HCT116 (cell line): ENCODE results near the gene CAMK2N1. TPM values are rescaled to one million over a fixed set of nuclear protein-coding genes. Genes with fewer than 3 reads are reported as not detected.

ENCODE experiments used
- ATAC-seq: fragments of 200-7000 bp; cut with Tn5 transposase; 2 replicates; pipeline ENCODE4 v1.9.1; 2020; ENCODE audit warnings: mild to moderate bottlenecking, moderate library complexity
- BruUV-seq: library from RNA; stranded (reverse); fragments of 400-500 nt; replicated peaks from 2 replicates; lab custom pipeline; 2021; lab: Mats Ljungman, UMichigan
- CTCF ChIA-PET: fragments of 300-600 bp; sonication (Branson Sonifier 250); formaldehyde crosslinking; loops from one replicate; lab custom pipeline; 2021; ENCODE audit warnings: antibody characterized with exemption; lab: Charles Lee
- POLR2A ChIA-PET: fragments of 300-600, 350-600 bp; sonication (Branson Sonifier 250); formaldehyde crosslinking; loops from one replicate; lab custom pipeline; 2021; ENCODE audit warnings: antibody characterized with exemption; lab: Charles Lee
- RAD21 ChIA-PET, 2 experiments: fragments of 300-600 bp; sonication (Branson Sonifier 250); formaldehyde crosslinking; loops; one replicate each; lab custom pipeline; 2023; ENCODE audit warnings: low total read pairs in 2 of 2; ENCODE audit not compliant: uncharacterized antibody in 2 of 2, unreplicated experiment in 2 of 2, low non-redundant PET in 1 of 2; lab: Charles Lee
- DNase-seq: peaks from one replicate; pipeline ENCODE4 v3.0.0-alpha.2; 2010; ENCODE audit warnings: low read depth, low spot score
- H2AFZ ChIP-seq: fragments of 200-600 bp; shearing (Covaris generic), sonication (generic); 2 replicates; pipeline ENCODE4 v1.6.1; 2017; ENCODE audit warnings: low read depth, mixed run types, mixed read lengths, antibody characterized with exemption, low read length; ENCODE audit not compliant: poor library complexity, severe bottlenecking
- H3K27ac ChIP-seq: 2 replicates; pipeline ENCODE4 v1.5.1; 2012; ENCODE audit warnings: low read depth, low read length
- H3K27me3 ChIP-seq: fragments of 200-600 bp; sonication (generic); 2 replicates; pipeline ENCODE4 v1.6.1; 2016; ENCODE audit warnings: mixed run types, low read length, mixed read lengths; ENCODE audit not compliant: insufficient read depth
- H3K36me3 ChIP-seq, 2 experiments: fragments of 200-500 bp in 1 of 2; fragments of 200-600 bp in 1 of 2; sonication (Bioruptor generic) in 1 of 2; sonication (generic) in 1 of 2; 2 replicates each; pipeline versions ENCODE4 v1.5.1 to v1.6.1; 2014 to 2016; ENCODE audit warnings: low read length in 2 of 2, inconsistent platforms in 1 of 2, mixed read lengths in 1 of 2, mixed run types in 1 of 2; ENCODE audit not compliant: insufficient read depth in 2 of 2, control insufficient read depth in 1 of 2
- H3K4me1 ChIP-seq, 2 experiments: fragments of 200-600 bp in 1 of 2; sonication (generic) in 1 of 2; 2 replicates each; pipeline versions ENCODE4 v1.5.1 to v1.6.1; 2012 to 2017; ENCODE audit warnings: low read length in 2 of 2, inconsistent platforms in 1 of 2, mild to moderate bottlenecking in 1 of 2, mixed read lengths in 1 of 2, mixed run types in 1 of 2, moderate library complexity in 1 of 2; ENCODE audit not compliant: insufficient read depth in 2 of 2, control insufficient read depth in 1 of 2
- H3K4me2 ChIP-seq: fragments of 200-600 bp; sonication (generic); 2 replicates; pipeline ENCODE4 v1.6.1; 2017; ENCODE audit warnings: mixed run types, low read length, mixed read lengths
- H3K4me3 ChIP-seq, 2 experiments: fragments of 200-600 bp in 1 of 2; sonication (generic) in 1 of 2; replicated peaks in 1 of 2; 2 replicates each; pipeline ENCODE4 v1.5.1; 2011 to 2016; ENCODE audit warnings: low read length in 2 of 2, control low read depth in 1 of 2, low read depth in 1 of 2, mild to moderate bottlenecking in 1 of 2, mixed read lengths in 1 of 2, mixed run types in 1 of 2
- H3K79me2 ChIP-seq: fragments of 200-600 bp; sonication (generic); 2 replicates; pipeline ENCODE4 v1.6.1; 2017; ENCODE audit warnings: mild to moderate bottlenecking, mixed run types, low read length, moderate library complexity, mixed read lengths; ENCODE audit not compliant: insufficient read depth
- H3K9ac ChIP-seq: fragments of 200-600 bp; sonication (generic); 2 replicates; pipeline ENCODE4 v1.6.1; 2016; ENCODE audit warnings: low read length, mixed read lengths
- H3K9me2 ChIP-seq: fragments of 200-600 bp; sonication (generic), shearing (Covaris generic); 2 replicates; pipeline ENCODE4 v1.6.1; 2017; ENCODE audit warnings: mixed run types, mild to moderate bottlenecking, moderate library complexity; ENCODE audit not compliant: insufficient read depth
- H3K9me3 ChIP-seq, 2 experiments: fragments of 200-500 bp in 1 of 2; fragments of 200-600 bp in 1 of 2; sonication (Bioruptor generic) in 1 of 2; sonication (generic) in 1 of 2; 2 replicates each; pipeline ENCODE4 v1.6.1; 2014 to 2017; ENCODE audit warnings: low read length in 2 of 2, mixed read lengths in 2 of 2, inconsistent platforms in 1 of 2, low read depth in 1 of 2, mild to moderate bottlenecking in 1 of 2, mixed run types in 1 of 2, moderate library complexity in 1 of 2; ENCODE audit not compliant: control insufficient read depth in 1 of 2, insufficient read depth in 1 of 2
- H4K20me1 ChIP-seq: fragments of 200-600 bp; sonication (generic), shearing (Covaris generic); 2 replicates; pipeline ENCODE4 v1.6.1; 2017; ENCODE audit warnings: mixed run types, mild to moderate bottlenecking, moderate library complexity; ENCODE audit not compliant: insufficient read depth
- CEBPB ChIP-seq: IDR thresholded peaks from 2 replicates; pipeline ENCODE4 v1.6.1; 2012; ENCODE audit warnings: low read depth
- EGR1 ChIP-seq: IDR thresholded peaks from 2 replicates; pipeline ENCODE4 v1.6.1; 2012; ENCODE audit warnings: low read depth
- EZH2 ChIP-seq: fragments of 200-600 bp; sonication (generic); IDR thresholded peaks from 2 replicates; pipeline ENCODE4 v1.6.1; 2017; ENCODE audit warnings: antibody characterized with exemption, mixed run types
- EZH2phosphoT487 ChIP-seq: fragments of 200-600 bp; IDR thresholded peaks from 2 replicates; pipeline ENCODE4 v1.6.1; 2018; ENCODE audit warnings: antibody characterized with exemption, borderline replicate concordance
- POLR2A ChIP-seq: IDR thresholded peaks from 2 replicates; pipeline ENCODE4 v1.7.0; 2011; ENCODE audit warnings: borderline replicate concordance; ENCODE audit not compliant: insufficient read depth, insufficient read length; ENCODE audit errors: extremely low read depth
- POLR2AphosphoS5 ChIP-seq: IDR thresholded peaks from 2 replicates; pipeline ENCODE4 v1.6.1; 2011; ENCODE audit warnings: mild to moderate bottlenecking, low read depth, low read length, moderate library complexity
- TCF7L2 ChIP-seq: IDR thresholded peaks from 2 replicates; pipeline ENCODE4 v1.7.0; 2011; ENCODE audit warnings: borderline replicate concordance, inconsistent platforms; ENCODE audit not compliant: insufficient read depth, insufficient read length; ENCODE audit errors: extremely low read depth
- intact Hi-C: fragments of 100-400 bp; cut with micrococcal nuclease; formaldehyde crosslinking; loops from 2 replicates; pipeline ENCODE4 v1.10.0; 2022
- total RNA-seq: library from RNA; stranded (reverse); gene quantifications from one replicate; pipeline ENCODE4 v1.2.1, GENCODE V29; 2021; ENCODE audit not compliant: unreplicated experiment
- TF ChIP-seq, protein P1 (sequence below): IDR thresholded peaks from 2 replicates; pipeline ENCODE4 v1.6.1; 2011; ENCODE audit warnings: mild to moderate bottlenecking, low read length, moderate library complexity; ENCODE audit not compliant: insufficient replicate concordance; ENCODE audit errors: extremely low read depth

The CAMK2N1 gene
- total RNA-seq, 1 experiment from 2014 or later: 20.5 TPM

GRCh38 chr1:20454004-20454403 is 32.0 kb downstream of the CAMK2N1 start:
- Histone ChIP-seq H3K9me2 (no peaks in the 10 kb centered on the region), H3K79me2 (no peaks in the 10 kb centered on the region), H4K20me1 (no peaks in the 10 kb centered on the region), H3K27ac (no peak overlapping the region), H3K4me2 (no peak overlapping the region), H3K4me3 (no peak overlapping the region), H3K4me1 (no peaks in the 10 kb centered on the region), H3K9me3 (no peaks in the 10 kb centered on the region), H2AFZ (no peak overlapping the region), H3K27me3 (no peaks in the 10 kb centered on the region; the same call in 1 of the 2 replicates), H3K36me3 (no peaks in the 10 kb centered on the region), H3K9ac (no peak overlapping the region)
- intact Hi-C loops: no loop called here
- RAD21 ChIA-PET: no interaction called here
- TF ChIP-seq CEBPB (no peak), EGR1 (no peak), POLR2A (no peak), POLR2AphosphoS5 (no peak), TCF7L2 (no peak), EZH2 (no peak), EZH2phosphoT487 (no peak)
- TF ChIP-seq, protein P1, sequence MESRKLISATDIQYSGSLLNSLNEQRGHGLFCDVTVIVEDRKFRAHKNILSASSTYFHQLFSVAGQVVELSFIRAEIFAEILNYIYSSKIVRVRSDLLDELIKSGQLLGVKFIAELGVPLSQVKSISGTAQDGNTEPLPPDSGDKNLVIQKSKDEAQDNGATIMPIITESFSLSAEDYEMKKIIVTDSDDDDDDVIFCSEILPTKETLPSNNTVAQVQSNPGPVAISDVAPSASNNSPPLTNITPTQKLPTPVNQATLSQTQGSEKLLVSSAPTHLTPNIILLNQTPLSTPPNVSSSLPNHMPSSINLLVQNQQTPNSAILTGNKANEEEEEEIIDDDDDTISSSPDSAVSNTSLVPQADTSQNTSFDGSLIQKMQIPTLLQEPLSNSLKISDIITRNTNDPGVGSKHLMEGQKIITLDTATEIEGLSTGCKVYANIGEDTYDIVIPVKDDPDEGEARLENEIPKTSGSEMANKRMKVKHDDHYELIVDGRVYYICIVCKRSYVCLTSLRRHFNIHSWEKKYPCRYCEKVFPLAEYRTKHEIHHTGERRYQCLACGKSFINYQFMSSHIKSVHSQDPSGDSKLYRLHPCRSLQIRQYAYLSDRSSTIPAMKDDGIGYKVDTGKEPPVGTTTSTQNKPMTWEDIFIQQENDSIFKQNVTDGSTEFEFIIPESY: no peak
- CTCF ChIA-PET: no interaction called here
- DNase-seq (no peak), ATAC-seq (no peak)
- POLR2A ChIA-PET: no interaction called here
- no TSS peak for BruUV-seq
